AG04449 (cell line): ENCODE results near the gene MTTP.

Experiments
- CTCF ChIA-PET: fragments of 350-600 bp; formaldehyde crosslinking; extraction: SDS; loops from one replicate; lab custom pipeline; 2021; ENCODE audit warnings: antibody characterized with exemption; lab: Yijun Ruan, JAX
- POLR2A ChIA-PET: fragments of 400-600, 350-600 bp; formaldehyde crosslinking; extraction: SDS; loops from one replicate; lab custom pipeline; 2020; ENCODE audit warnings: antibody characterized with exemption, inconsistent platforms; lab: Yijun Ruan, JAX
- DNase-seq: peaks from one replicate; pipeline ENCODE4 v3.0.0-alpha.2; 2010; ENCODE audit warnings: low read depth, low spot score
- H3K4me3 ChIP-seq: 2 replicates; pipeline ENCODE4 v1.5.1; 2011; ENCODE audit warnings: low read depth, mild to moderate bottlenecking, control low read depth, low read length
- CTCF ChIP-seq: IDR thresholded peaks from one replicate; pipeline ENCODE4 v1.5.1; 2011; ENCODE audit warnings: mild to moderate bottlenecking, moderate library complexity, low read length, control low read depth, inconsistent platforms; ENCODE audit not compliant: insufficient read depth; ENCODE audit errors: missing control alignments

Gene MTTP

DNA sequence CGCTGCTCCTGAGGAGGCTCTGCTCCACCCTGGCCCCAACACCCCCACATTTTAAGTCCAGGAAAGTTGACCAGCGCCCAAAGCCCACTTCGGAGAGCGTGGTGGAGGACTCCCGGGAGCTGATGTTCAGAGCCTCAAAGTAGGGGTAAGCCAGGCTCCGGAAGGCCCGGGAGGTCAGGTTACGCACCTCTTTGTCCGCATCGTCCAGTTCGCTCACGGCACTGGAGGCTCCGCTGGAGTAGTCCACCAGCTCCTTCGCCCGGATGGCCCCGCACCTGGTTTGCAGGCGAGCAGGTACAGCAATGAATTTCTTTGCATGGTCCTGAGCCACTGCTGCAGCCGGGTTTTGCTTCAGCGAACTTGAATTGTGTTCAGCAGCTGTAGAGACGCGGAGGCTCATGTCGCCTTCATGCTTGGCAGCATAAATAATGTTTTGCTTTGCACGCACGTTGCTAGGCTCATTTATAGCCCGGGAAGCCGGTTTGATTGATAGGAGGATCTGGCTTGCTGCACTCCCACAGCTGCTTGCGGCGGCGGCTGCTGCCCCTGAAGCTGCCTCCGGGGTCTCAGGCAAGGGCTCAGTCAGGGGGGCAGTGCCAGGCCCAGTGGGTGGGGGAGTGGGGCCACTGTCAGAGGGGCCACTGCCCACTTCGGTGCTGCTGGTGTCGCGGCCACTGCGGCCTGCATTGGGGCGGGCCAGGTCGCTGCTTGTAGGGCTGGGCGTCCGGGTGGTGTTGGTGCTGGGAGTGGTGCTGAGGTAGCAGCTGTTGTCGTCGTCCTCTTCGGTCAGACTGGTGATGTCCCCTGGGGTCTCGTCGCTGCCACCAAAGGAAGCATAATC is 78.2 kb downstream of the MTTP start:
- DNase-seq: no peak
- ChIA-PET CTCF (no interaction called here), POLR2A (no interaction called here)
- H3K4me3 ChIP-seq: no peak overlapping the region
- no peak for TF ChIP-seq CTCF

DNA sequence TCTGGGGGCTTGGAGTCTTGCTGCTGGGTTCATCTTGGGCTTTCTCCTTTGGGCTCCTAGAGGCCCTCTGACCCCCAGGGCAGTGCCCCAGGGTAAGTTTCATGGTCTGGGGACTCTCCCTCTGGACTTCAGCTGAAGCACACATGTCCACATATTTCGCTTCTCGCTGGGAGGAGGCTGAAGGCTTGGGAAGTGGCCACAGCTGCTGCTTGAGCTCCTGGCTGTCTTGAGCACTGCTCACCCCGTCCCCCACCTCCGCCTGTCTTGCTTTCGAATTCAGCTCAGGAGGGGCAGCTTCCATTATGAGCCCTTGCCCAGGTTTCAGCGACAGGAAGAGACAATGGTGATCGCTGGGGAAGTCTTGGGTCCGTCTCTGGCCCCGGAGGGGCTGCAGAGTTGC is 79.3 kb downstream of the MTTP start:
- ChIA-PET POLR2A (no interaction called here), CTCF (no interaction called here)
- no peak for TF ChIP-seq CTCF
- no peak overlapping the region for H3K4me3 ChIP-seq
- DNase-seq: no peak

DNA sequence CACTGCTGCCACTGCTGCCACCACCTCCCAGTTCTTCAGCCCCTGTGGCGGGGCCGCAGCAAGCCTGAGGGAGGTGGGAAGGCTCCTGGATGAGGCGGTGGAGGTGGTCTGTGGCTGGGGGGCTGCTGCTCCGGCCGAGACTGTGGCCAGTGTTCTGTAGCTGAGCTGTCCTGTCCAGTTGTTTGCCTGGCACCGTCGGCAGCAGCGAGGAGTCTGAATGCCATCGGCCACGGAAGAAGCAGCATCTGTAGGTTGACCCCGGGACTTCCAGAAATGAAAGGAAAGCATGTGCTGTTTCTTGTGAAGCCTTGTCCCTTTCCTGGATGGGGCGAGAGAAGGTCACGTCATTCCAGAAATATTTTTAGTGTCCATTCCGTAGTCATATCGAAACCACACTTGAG is 79.7 kb downstream of the MTTP start:
- no peak overlapping the region for H3K4me3 ChIP-seq

DNA sequence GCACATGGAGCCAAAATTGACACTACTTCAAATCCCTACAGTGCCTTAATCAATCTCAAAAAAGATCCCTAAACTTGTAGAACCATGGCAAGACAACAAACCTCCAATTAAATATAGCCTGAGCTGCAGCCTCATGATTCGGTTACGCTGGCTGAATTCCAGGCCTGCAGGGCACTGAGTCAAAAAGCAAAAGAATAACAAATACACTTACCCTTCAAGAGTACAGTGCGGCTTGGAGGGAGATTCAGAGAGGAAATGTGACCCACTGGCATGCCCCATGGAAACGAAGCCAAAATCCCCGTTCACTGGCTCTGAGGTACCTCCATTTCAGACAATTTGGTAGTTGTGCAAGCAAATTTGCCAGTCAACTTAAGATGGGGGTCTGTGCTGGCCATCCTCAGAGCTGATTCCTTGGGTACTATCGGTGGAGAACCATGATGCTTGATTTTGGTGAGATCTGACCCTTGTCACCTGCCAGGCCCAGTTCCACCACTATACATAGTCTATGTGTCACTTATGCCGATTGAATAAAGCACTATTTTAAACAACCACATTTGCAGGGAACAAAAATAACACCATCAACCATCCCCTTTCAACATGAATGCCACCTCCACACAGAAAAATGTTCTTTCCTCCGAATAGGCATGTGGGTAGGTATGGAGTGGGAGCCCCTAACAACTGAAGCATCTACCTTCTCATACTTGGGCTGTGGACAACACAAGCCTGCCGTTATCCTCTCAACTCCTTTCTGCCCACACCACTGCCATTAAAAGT is 80.9 kb downstream of the MTTP start:
- POLR2A ChIA-PET: no interaction called here
- no peak for TF ChIP-seq CTCF
- H3K4me3 ChIP-seq: no peak overlapping the region
- CTCF ChIA-PET: no interaction called here
- DNase-seq: no peak

More for the DNA sequence above, 79.7 kb downstream of the MTTP start:
- ChIA-PET POLR2A (no interaction called here), CTCF (no interaction called here)
- no peak for TF ChIP-seq CTCF
- DNase-seq: no peak

DNA sequence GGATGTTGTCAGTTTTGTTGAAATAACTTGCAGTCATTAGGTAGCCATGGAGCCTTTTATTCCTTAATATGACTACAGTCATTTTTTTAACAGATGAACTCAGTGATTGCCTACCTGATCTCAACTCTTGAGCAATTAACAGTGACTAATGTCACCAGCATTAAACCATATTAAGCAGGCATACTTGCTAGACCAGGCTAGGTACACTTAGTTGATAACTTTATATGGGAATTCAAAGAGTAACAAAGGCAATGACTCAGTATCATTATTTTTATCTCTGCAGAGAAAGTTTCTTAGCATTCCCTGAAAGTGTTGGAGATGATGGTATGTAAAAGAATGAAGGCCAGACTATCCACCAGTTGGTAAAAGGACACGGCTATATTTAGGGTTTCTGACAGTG is 83.2 kb downstream of the MTTP start, which contains the start of gene C4orf54:
C4orf54 (minus strand) TSS at position 31 of the 400 bp plus-strand sequence. CDS start 3,180 bp downstream, outside the sequence.
- ChIA-PET POLR2A (no interaction called here), CTCF (no interaction called here)
- no peak for TF ChIP-seq CTCF
- DNase-seq: no peak
- no peak within 1 kb of the TSS for H3K4me3 ChIP-seq

- CTCF ChIA-PET: no interaction called here
- POLR2A ChIA-PET: no interaction called here
- TF ChIP-seq CTCF: no peak
- no peak overlapping the region for H3K4me3 ChIP-seq
- no peak for DNase-seq
Observed at GRCh38 chr4:99658666-99659065, 84.0 kb downstream of the MTTP start.
